ENCODE measurements around the gene UAP1L1.

GRCh38 chr9:137051145-137051724 lies 26.1 kb upstream of the UAP1L1 start:
- TF ChIP-seq, protein P1, sequence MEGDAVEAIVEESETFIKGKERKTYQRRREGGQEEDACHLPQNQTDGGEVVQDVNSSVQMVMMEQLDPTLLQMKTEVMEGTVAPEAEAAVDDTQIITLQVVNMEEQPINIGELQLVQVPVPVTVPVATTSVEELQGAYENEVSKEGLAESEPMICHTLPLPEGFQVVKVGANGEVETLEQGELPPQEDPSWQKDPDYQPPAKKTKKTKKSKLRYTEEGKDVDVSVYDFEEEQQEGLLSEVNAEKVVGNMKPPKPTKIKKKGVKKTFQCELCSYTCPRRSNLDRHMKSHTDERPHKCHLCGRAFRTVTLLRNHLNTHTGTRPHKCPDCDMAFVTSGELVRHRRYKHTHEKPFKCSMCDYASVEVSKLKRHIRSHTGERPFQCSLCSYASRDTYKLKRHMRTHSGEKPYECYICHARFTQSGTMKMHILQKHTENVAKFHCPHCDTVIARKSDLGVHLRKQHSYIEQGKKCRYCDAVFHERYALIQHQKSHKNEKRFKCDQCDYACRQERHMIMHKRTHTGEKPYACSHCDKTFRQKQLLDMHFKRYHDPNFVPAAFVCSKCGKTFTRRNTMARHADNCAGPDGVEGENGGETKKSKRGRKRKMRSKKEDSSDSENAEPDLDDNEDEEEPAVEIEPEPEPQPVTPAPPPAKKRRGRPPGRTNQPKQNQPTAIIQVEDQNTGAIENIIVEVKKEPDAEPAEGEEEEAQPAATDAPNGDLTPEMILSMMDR (IDR thresholded peaks at IDR 0.05) = no peak
- TF ChIP-seq POLR2A (IDR thresholded peaks at IDR 0.05) = no peak
